ENCODE measurements around the gene HDGFL2. TPM values are rescaled to one million over a fixed set of nuclear protein-coding genes. Genes with fewer than 3 reads are reported as not detected.

Gene HDGFL2
- total RNA-seq, 1 experiment from 2014 or later, result 108 TPM

DNA sequence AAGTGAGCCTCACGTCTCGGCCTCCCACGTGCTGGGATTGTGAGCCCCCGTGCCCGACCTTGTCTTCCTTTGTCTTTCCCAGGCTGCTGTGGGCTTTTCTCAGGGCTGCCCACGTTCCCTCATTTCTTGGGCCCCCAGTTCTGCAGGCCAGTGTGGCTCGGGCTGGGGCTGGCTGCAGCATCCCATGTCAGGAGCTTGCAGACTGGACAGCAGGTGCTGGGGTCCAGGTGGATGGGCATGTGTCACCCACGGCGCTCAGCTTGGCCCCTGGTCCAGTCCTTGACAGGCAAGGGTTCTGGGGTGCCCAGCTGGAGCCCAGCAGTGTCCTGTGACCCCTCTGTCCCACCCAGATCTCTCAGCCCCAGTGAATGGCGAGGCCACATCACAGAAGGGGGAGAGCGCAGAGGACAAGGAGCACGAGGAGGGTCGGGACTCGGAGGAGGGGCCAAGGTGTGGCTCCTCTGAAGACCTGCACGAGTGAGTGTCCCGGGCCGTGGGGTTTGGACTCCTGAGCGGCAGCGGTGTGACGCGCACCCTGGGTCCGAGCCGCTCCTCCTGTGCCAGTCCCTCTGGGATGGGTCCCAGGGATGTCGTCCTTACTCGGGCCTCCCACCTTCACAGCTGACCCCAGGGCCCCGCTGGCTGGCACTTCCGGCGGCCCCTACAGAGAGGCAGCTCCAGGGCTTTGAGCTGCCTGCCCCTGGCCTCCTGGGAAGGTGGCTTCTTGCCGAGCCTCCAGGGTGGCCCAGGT lies 28.9 kb downstream of the HDGFL2 start:
- Histone ChIP-seq H3K56ac (ENCODE audit: insufficient read length, low read depth, low read length) (no peak overlapping the region), H3K23ac (ENCODE audit: insufficient read length, low read depth, low read length) (no peak overlapping the region), H3K18ac (ENCODE audit: insufficient read length, low read depth, low read length) (no peak overlapping the region), H3K79me2 (ENCODE audit: insufficient read depth, low read length) (no peaks in the 10 kb centered on the region), H3K9ac (ENCODE audit: extremely low read depth, insufficient read length, low read length) (no peak overlapping the region), H2BK15ac (ENCODE audit: low read depth, low read length) (no peak overlapping the region), H4K8ac (replicated peaks; ENCODE audit: insufficient read length, low read depth, low read length) (no peak overlapping the region), H2BK20ac (ENCODE audit: low read depth, low read length, poor library complexity, severe bottlenecking) (no peak overlapping the region), H3K23me2 (ENCODE audit: insufficient read length, low read depth, low read length, poor library complexity, severe bottlenecking) (no peaks in the 10 kb centered on the region), H3K14ac (ENCODE audit: insufficient read depth, low read length) (no peak overlapping the region), H4K20me1 (ENCODE audit: control insufficient read depth, insufficient read depth, insufficient read length) (no peaks in the 10 kb centered on the region), H2BK12ac (ENCODE audit: insufficient read length, low read depth, low read length) (no peak overlapping the region), H2BK120ac (ENCODE audit: low read depth, low read length, poor library complexity, severe bottlenecking) (no peak overlapping the region), H3K4me2 (ENCODE audit: insufficient read depth, insufficient read length, low read length) (no peak overlapping the region), H3K9me3 (ENCODE audit: control insufficient read depth, low read depth, low read length) (no peaks in the 10 kb centered on the region), H3K79me1 (ENCODE audit: insufficient read depth, low read depth, low read length, poor library complexity, severe bottlenecking) (no peaks in the 10 kb centered on the region), H3K27ac (ENCODE audit: insufficient read length, low read depth, low read length) (no peak overlapping the region), H4K5ac (ENCODE audit: insufficient read length, low read depth, low read length) (no peak overlapping the region), H2AFZ (ENCODE audit: low read length) (no peak overlapping the region), H3T11ph (ENCODE audit: low read length) (no peak overlapping the region), H3K27me3 (ENCODE audit: insufficient read depth, low read length) (no peaks in the 10 kb centered on the region), H2AK5ac (ENCODE audit: insufficient read length, low read length) (no peak overlapping the region), H3K4ac (ENCODE audit: low read depth, low read length) (no peak overlapping the region), H3K4me1 (ENCODE audit: insufficient read depth, low read length) (no peaks in the 10 kb centered on the region), H2BK5ac (ENCODE audit: insufficient read length, low read length) (no peak overlapping the region), H4K91ac (ENCODE audit: insufficient read length, low read depth, low read length) (no peak overlapping the region)
- WGBS (ENCODE audit: extremely low coverage, insufficient read length, low lambda C conversion rate), result no CpG with 5 or more reads among the region's 29 CpGs
- no peak overlapping the region for H3K4me3 Mint-ChIP-seq
- no peak for DNase-seq
- no peaks in the 10 kb centered on the region; the same call in 1 of the 2 replicates for H3K27me3 Mint-ChIP-seq (ENCODE audit: low read depth)
- no peak overlapping the region for H3K27ac Mint-ChIP-seq
- TF ChIP-seq, protein P1, sequence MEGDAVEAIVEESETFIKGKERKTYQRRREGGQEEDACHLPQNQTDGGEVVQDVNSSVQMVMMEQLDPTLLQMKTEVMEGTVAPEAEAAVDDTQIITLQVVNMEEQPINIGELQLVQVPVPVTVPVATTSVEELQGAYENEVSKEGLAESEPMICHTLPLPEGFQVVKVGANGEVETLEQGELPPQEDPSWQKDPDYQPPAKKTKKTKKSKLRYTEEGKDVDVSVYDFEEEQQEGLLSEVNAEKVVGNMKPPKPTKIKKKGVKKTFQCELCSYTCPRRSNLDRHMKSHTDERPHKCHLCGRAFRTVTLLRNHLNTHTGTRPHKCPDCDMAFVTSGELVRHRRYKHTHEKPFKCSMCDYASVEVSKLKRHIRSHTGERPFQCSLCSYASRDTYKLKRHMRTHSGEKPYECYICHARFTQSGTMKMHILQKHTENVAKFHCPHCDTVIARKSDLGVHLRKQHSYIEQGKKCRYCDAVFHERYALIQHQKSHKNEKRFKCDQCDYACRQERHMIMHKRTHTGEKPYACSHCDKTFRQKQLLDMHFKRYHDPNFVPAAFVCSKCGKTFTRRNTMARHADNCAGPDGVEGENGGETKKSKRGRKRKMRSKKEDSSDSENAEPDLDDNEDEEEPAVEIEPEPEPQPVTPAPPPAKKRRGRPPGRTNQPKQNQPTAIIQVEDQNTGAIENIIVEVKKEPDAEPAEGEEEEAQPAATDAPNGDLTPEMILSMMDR (conservative IDR thresholded peaks at IDR 0.05), result no peak
- H3K36me3 Mint-ChIP-seq (ENCODE audit: insufficient read depth in 1 of 3, low read depth in 3 of 3), result peaks cover 16 to 63% (median 51%) of the 10 kb centered on the region in 3 experiments; a peak in 6 of 7 replicates
- no peaks in the 10 kb centered on the region for H3K9me3 Mint-ChIP-seq
- no peaks in the 10 kb centered on the region for H3K4me1 Mint-ChIP-seq

All from H9 (cell line).